KG1 (cell line): ENCODE results near the gene EEIG1.

Experiments used
- DNase-seq: peaks from one replicate; lab custom pipeline; 2025; lab: John Stamatoyannopoulos, UW

The EEIG1 gene

GRCh38 chr9:127959841-127960409 lies 20.9 kb downstream of the EEIG1 start:
- no peak for DNase-seq

DNA sequence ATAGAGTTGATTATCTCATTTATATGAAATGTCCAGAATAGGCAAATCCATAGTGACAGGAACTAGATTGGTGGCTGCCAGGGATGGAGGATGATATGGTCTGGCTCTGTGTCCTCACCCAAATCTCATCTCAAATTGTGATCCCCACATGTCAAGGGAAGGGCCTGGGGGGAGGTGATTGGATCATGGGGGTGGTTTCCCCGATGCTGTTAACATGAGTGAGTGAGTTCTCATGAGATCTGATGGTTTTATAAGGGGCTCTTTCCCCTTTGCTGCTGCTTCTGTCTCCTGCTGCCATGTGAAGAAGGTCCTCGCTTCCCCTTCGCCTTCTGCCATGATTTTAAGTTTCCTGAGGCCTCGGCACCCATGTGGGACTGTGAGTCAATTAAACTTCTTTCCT lies 21.4 kb downstream of the EEIG1 start:
- DNase-seq, result no peak

DNA sequence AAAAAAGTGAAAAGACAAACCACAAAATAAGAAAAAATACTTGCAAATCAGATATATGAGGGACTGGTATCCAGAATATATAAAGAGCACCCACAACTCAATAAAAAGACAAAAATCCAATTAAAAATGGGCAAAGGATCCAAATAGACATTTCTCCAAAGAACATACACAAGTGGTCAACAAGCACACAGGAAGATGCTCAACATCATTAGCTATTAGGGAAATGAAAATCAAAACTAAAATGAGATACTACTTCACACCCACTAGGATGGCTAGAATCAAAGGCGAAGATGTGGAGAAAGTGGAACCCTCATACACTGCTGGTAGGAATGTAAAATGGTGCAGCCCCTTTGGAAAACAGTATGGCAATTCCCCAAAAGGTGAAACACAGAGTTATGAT lies 22.1 kb downstream of the EEIG1 start:
- no peak for DNase-seq

GRCh38 chr9:127955294-127956015 lies 25.3 kb downstream of the EEIG1 start:
- no peak for DNase-seq

GRCh38 chr9:127954831-127955293 lies 25.9 kb downstream of the EEIG1 start:
- no peak for DNase-seq

DNA sequence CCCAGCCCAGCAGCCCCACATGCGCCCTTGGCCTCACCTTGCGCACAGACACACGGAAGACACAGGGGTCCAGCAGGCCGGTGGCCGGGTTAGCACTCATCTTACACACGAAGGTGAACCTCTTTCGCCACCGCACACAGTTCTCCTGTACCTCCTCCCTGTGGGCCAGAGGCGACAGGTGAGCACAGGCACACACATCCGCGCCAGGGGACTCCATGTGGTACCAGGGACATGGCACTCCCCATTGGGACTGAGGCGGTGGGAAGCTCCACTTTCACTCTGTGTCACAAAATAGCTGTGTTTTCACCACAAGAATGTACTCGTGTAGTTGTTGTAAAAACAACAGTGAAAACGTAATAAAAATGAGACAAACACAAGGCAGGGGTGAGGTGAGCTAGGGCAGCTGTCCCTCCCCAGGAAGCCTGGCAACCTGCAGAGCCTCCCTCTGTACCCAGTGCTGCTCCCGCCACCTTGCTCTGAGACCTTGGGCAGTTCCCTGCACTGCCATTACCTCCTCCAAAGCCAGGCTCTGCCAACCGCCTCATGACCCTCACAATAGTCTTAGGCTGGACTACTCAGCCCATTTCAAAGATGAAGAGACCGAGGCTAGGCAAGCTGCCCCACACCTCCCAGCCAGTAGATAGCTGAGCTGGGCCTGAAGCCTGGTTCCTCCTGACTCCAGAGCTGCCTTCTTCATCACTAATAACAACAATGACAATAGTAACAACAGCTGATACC lies 26.9 kb downstream of the EEIG1 start:
- no peak for DNase-seq

DNA sequence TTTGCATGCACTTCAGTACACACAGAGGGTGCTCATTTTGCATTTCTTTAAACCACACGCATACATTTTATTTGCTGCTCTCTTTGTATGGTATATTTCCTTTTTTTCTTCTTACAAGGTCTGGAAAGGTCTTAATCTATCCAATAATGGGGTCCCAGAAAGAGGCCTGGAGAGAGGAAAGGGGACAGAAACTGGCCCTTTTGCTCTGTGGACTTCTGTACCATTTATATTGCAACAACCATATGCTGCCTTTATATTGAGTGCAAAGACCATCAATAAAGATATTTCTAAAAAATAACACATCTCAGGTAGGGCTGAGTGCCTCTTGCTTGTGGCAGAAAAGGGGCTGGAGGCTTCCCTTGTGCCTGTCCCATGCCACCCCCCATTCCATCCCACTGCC lies 27.6 kb downstream of the EEIG1 start:
- no peak for DNase-seq

DNA sequence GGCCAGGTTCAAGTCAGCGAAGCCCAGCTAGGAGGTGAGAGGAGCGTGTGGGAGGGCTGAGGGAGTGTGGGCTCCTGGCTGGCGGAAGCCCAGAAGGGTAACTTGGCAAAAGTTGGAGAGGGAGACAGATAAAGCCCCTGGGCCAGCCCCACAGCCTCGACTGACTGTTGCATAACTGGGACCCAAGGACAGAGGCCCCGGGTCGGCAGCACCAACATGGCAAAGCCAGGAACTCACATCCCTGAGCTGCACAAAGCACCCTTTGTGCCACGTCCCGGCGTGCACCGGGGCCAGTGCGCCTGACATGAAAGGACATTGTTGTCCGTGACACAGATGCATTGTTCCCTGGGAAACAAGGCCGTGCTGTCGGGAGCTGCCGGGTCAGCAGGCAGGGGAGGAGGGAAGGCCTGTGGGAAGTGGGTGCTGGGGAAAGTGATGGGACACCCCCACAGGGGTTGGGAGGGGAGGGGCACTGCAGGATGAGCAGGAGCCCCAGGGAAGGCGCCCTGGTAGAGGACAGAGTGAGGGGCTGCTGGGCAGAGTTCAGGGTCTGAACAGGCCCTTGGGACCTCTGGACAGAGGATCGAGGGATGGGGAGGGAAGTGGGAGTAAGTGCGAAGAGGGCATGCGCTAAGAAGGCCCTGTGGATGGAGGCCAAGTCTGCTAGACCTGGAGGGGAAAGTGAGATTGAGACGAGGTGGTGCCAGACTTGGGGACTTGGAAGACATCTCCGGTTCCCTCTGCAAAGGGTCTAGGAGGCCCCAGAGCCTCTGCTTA lies 30.1 kb downstream of the EEIG1 start:
- no peak for DNase-seq

DNA sequence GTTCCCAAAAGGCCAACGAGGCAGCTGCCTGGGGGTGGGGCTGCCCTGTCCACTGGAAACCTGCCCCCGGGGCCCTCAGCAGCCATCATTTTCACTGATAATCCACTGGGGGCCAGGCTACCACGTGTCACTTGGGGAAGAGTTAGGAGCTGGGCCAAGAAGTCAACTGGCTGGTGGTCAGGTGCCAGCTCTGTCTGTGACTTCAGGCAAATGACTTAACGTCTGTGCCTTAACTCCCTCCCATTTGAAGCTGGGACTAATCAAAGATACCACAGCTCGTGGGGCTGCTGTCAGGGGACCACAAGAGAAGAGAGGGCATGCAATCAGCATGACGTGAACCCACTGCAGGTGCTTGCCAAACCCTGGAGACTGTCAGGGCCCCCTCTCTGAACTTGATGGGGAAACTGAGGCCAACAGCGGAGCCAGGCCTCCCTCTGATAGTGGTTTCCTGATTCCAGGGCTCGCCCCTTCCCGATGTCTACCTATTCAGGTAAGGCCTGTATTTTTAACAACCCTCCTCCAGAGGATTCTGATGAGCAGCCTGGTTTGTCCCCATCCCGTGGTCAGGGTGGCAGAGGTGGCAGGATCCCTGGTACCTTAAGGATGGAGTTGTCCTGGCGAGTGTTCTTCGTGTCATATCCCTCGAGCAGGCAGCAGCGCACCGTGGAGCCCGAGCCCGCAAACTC lies 30.8 kb downstream of the EEIG1 start:
- DNase-seq, result no peak

- DNase-seq, result no peak
Observed at GRCh38 chr9:127947841-127948710, 32.7 kb downstream of the EEIG1 start.

- no peak for DNase-seq
Observed at GRCh38 chr9:127946728-127947127, 34.1 kb downstream of the EEIG1 start.

DNA sequence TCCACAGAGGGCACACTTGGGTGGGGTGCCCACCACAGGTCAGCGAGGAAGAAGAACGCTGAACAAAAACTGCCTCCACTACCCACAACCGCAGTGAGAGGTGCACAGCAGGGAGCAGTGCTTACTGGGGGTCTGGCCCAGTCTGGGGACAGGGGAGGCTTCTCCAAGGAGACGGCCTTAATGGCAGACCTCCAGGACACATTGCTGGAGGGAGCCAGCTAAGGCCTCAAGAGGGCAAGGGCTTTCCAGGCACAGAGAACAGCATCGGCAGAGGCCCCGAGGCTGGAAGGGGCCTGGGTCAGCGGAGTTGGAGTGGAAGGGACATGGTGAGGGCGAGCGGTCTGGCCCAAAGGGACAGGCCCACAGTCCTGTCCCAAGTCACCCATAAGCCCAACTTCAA lies 34.8 kb downstream of the EEIG1 start:
- DNase-seq, result no peak

GRCh38 chr9:127945338-127945737 lies 35.5 kb downstream of the EEIG1 start:
- DNase-seq, result no peak

GRCh38 chr9:127944586-127945218 lies 36.1 kb downstream of the EEIG1 start:
- no peak for DNase-seq

DNA sequence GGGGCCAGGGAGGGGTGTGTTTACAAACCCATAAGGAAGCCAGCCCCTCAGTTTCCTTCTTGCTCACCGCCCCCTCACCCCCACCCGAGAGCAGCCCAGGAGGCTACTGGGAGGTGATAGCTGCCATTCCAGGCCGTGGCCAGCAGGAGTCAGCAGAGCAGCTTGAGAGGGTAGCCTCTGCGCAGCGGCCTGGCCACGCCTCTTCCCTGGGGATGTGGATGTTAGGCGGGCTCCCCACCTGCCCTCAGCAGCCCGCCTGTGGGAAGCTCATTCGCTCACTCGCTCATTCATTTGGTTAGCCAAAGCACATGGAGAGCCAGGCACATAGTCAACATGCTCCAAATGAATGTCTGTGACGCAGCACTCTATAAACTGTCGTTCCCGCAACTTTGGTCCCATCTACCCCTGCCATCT lies 37.1 kb downstream of the EEIG1 start:
- DNase-seq, result peak; percentile 38

DNA sequence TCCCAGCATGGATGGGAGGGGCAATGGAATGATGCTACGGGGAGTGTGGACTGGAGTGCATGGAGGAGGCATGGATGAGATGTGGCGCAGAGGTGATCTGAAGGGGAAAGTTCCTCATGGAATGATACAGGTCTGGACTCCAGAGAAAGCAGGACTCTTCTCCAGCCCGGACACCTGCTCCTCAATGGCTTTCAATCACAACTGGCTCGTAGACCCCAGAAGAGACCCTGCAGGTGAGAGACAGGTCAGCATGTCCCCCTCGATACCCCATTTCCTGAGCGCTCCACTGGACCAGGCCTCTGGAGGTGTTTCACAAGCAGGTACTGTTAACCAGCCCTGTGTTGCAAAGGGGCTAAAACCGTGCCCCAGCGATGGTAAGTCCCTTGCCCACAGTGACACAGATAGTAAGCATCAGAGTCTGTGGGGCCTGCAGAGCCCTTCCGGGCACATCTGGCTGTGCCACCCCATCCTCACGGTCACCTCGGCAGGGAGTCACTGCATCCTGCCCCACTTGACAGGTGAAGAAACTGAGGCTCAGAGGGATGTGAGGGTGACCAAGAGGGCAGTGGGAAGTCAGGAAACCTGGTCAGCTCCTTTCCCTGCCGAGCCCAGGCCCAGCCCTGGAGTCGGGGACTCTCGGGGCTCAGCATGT lies 37.7 kb downstream of the EEIG1 start:
- DNase-seq, result no peak

DNA sequence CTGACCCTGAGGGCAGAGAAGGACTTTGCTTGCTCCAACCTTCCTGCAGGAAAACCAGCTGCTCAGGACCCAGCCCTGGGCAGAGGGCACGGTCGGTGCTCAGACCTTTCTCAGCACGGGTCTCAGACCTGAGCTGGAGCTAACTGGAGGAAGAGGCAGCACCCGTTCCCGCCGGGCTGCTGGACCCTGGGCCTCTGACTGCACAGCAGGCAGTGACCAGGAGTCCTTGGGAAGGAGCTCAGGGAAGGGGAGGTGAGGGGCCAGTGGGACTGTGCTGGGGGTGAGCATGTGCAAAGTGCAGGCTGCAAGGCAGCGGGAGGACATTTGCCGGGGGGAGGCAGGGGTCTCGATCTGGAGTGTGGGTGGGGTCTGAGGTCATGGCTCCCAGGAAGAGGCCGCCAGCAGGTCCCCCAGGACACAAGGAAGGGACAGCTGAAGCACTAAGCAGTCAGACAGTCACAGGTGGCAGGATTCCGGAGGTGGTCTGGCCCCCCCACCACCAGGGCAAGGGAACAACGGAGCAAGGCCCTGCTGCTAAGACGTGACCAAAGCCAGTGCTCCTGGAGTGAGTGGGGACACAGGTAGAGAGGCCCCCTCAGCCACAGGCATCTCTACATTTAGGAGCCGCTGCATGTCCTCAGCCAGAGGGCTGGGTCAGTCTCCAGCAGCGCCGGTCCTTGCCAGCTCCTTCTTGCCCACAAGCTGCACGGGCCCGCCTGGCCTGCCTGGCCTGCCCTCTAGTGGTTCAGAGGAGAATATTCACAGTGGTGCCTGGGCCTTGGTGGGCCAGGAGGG lies 38.4 kb downstream of the EEIG1 start:
- peak; percentile 18 for DNase-seq

- no peak for DNase-seq
Observed at GRCh38 chr9:127941961-127942215, 38.9 kb downstream of the EEIG1 start.
